ENCODE data around the gene GNG10. TPM values are rescaled to one million over a fixed set of nuclear protein-coding genes. Genes with fewer than 3 reads are reported as not detected.
"Not testable (repeated sequence)": the region's sequence is repeated elsewhere in the genome, so short reads cannot be mapped to it uniquely, and the experiment has no call there.

The GNG10 gene
- polyA plus RNA-seq (ENCODE audit: low read depth in 6 of 6): 10 to 100 TPM; 24.6 to 35.9 (median 28.8) TPM

DNA sequence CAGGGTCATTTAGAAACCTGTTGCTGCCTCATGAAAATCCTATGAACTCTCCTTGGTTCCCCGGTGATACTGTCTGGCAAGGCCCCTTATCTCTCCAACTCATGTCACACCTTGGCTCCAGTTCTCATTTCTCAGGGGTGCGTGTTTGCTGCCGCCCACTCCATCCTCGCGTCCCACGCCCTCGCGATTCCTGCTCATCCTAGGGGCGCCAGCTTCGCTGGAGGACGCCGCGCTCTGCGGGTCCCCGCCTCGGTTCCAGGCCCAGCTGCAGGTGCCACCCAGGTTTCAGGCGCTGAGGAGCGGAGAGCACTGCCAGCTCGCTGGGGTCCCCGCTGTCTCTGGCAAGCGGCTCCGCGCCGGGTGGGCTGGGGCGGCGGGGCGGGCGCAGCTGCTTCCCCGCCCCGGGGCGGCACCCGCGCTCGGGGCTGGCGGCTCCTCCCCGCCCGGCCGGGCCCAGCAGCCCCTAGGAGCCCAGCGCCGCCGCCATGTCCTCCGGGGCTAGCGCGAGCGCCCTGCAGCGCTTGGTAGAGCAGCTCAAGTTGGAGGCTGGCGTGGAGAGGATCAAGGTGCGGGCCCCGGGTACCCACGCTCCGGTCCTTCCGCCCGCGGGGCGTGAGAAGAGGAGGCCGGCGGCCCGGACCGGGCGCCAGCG is at the start of gene GNG10:
Gene GNG10, plus strand, starts transcription at position 456 of the 652 bp plus-strand sequence. Its CDS starts 30 bp downstream, at position 486.
- H3K36me3 Mint-ChIP-seq: no peaks in the 10 kb centered on the region
- no peaks in the 10 kb centered on the region for H3K9me3 Mint-ChIP-seq
- ATAC-seq (ENCODE audit: low read depth in 2 of 2) (peak; percentile 90), DNase-seq (peak; percentile 67)
- H3K4me1 Mint-ChIP-seq: peaks cover 23 to 33% (median 30%) of the 10 kb centered on the region in 3 donors
- H3K4me3 Mint-ChIP-seq: peak within 1 kb of the TSS; percentile 93 to 100 (median 98)
- H3K27me3 Mint-ChIP-seq: no peaks in the 10 kb centered on the region
- H3K27ac Mint-ChIP-seq: peak within 1 kb of the TSS; percentile 75 to 96 (median 86)

DNA sequence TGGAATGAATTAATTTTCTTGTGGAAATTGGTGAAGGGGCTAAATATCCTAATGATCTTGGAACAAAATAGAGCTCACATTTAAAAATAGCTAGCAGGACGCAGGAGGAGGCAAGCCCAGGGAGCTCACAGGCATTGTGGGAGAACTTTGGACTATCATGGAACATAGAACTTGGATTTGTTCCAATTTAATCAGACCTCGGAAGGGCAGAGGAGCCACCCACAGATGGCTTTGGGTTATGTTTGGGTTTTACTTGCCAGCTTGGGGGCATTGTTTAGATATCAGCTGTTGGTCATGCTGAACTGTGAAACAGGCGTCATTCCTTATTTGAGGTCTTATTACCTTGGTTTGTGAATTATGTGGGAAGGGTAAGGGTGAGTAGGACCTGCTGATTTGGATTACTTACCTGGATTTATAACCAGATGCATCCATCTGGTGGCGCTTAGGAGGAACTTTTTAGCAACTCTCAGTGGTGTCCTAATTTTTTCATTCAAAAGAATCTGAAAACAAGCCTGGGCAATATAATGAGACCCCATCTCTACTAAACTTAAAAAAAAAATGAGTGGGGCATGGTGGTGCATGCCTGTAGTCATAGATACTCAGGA is 47.9 kb upstream of the GNG10 start:
- H3K4me1 Mint-ChIP-seq: no peaks in the 10 kb centered on the region
- H3K27me3 Mint-ChIP-seq: peaks cover 36 to 71% (median 69%) of the 10 kb centered on the region in 3 donors
- no peaks in the 10 kb centered on the region for H3K36me3 Mint-ChIP-seq
- no peak for DNase-seq
- ATAC-seq (ENCODE audit: low read depth in 2 of 2): no peak
- H3K4me3 Mint-ChIP-seq: no peak overlapping the region
- no peak overlapping the region for H3K27ac Mint-ChIP-seq
- no peaks in the 10 kb centered on the region for H3K9me3 Mint-ChIP-seq

DNA sequence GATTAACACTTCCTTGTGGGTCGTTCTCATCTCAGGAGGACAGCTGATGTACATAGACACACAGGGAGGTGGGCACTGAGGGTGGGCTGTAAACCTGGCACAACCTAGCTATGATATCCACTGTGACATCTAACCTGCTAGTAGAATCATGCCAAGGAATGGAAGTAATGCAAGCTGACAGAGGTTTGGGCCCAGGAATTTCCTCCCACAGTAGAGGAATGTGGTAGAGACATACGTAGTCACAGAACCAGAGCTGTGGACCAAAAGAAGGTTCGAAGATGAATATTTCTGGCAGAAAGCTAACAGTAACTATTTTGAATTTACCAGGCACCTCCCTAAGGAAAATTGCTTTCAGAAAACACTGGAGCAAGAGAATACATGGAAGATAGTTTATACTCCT is 45.5 kb upstream of the GNG10 start:
- no peak overlapping the region for H3K27ac Mint-ChIP-seq
- peaks cover 28 to 50% (median 46%) of the 10 kb centered on the region in 3 donors for H3K27me3 Mint-ChIP-seq
- ATAC-seq (ENCODE audit: low read depth in 2 of 2): no peak
- H3K4me1 Mint-ChIP-seq: no peaks in the 10 kb centered on the region
- H3K9me3 Mint-ChIP-seq: no peaks in the 10 kb centered on the region
- H3K4me3 Mint-ChIP-seq: no peak overlapping the region
- no peak for DNase-seq
- H3K36me3 Mint-ChIP-seq: no peaks in the 10 kb centered on the region

DNA sequence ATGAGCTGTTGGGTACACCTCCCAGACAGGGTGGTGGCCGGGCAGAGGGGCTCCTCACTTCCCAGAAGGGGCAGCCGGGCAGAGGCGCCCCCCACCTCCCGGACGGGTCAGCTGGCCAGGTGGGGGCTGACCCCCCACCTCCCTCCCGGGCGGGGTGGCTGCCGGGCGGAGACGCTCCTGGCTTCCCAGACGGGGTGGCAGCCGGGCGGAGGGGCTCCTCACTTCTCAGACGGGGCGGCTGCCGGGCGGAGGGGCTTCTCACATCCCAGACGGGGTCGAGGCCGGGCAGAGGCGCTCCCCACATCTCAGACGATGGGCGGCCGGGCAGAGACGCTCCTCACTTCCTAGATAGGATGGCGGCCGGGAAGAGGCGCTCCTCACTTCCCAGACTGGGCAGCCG is 44.1 kb upstream of the GNG10 start:
- not testable (repeated sequence) for H3K4me3 Mint-ChIP-seq, H3K9me3 Mint-ChIP-seq, H3K36me3 Mint-ChIP-seq

DNA sequence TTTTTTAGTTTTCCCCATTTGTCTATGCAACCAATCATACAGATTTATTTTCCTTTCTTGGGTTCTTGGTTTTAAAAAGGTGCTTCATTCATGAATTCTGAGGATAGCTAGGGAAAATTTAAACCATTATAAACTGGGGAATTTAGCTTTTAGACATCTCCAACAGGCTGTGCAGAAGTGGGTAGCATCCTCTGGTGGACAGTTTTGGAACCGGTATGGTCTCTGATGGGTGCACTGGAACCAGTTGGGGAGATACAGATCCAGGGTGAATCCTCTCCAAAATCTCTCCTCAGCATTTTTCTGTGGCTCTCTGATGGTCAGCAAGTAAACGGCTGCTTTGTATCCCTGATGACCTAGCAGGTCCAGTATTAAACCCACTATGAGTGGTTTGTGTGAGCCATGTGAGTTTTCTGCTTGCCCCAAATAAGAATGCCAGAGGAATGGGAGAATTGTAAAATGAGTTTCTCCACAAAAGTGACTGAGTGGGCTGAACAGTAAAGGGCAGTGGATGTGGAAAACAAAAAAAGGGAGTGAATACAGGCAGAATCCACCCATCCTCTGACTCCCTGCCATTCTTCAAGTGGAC is 39.4 kb upstream of the GNG10 start:
- Mint-ChIP-seq H3K27me3 (peaks cover 12 to 21% (median 13%) of the 10 kb centered on the region in 3 donors), H3K4me1 (no peaks in the 10 kb centered on the region), H3K9me3 (no peaks in the 10 kb centered on the region), H3K4me3 (no peak overlapping the region), H3K36me3 (no peaks in the 10 kb centered on the region), H3K27ac (no peak overlapping the region)
- ATAC-seq (ENCODE audit: low read depth in 2 of 2) (peak; percentile 33 to 52), DNase-seq (no peak)

More for the DNA sequence above, 44.1 kb upstream of the GNG10 start:
- not testable (repeated sequence) for H3K4me1 Mint-ChIP-seq; ATAC-seq (ENCODE audit: low read depth in 2 of 2); H3K27ac Mint-ChIP-seq; DNase-seq
- peaks cover 37 to 43% (median 37%) of the 10 kb centered on the region in 3 donors for H3K27me3 Mint-ChIP-seq

DNA sequence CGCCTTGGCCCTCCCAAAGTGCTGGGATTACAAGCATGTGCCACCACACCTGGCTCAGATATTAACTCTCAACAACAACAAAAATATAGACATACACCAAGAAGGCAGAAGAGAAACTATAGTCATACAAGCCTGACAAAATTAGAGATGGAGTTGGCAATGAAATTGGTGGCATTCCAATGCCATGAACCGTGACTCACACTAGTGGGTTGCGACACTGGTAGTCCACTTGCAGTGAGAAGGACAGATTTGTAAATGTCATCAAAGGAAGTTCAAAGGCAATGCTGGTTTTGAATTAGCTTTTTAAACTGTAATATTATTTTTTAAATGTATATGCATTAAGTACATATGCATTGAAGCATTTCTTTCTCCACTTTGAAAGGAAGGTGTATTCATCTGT is 38.8 kb upstream of the GNG10 start:
- Mint-ChIP-seq H3K27me3 (peaks cover 12 to 21% (median 13%) of the 10 kb centered on the region in 3 donors), H3K36me3 (no peaks in the 10 kb centered on the region), H3K4me1 (no peaks in the 10 kb centered on the region), H3K4me3 (no peak overlapping the region), H3K27ac (no peak overlapping the region), H3K9me3 (no peaks in the 10 kb centered on the region)
- no peak for DNase-seq
- no peak for ATAC-seq (ENCODE audit: low read depth in 2 of 2)

DNA sequence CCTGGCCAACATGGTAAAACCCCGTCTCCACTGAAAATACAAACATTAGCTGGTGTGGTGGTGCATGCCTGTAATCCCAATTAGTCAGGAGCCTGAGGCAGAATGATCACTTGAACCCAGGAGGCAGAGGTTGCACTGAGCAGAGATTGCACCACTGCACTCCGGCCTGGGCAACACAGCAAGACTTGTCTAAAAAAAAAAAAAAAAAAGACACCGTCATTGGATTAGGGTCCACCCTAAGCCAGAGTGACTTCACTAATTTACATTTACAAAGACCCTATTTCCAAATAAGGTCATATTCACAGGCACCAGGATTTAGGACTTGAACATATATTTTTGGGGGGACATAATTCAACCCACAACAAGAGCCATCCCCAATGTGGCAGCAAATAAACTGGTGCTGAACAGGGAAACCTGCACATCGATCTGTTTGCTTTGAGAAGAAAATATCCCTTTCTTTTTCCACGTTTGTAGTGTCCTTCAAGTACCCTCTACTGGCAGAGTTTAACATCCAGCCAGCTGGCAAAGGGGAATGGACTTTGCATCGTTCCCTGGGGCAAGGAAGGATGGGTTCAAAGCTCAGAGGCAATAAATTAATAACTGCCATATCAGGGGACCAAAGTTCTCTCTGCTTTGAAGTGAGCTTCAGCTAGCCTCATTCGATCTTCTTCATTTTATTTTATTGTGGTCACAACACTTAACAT is 34.0 kb upstream of the GNG10 start:
- DNase-seq (no peak), ATAC-seq (ENCODE audit: low read depth in 2 of 2) (no peak)
- no peaks in the 10 kb centered on the region for H3K36me3 Mint-ChIP-seq
- peaks cover 5 to 7% (median 6%) of the 10 kb centered on the region in 3 donors for H3K27me3 Mint-ChIP-seq
- no peaks in the 10 kb centered on the region for H3K9me3 Mint-ChIP-seq
- H3K4me1 Mint-ChIP-seq: peaks cover 7 to 17% (median 17%) of the 10 kb centered on the region in 3 donors
- H3K4me3 Mint-ChIP-seq: no peak overlapping the region
- H3K27ac Mint-ChIP-seq: no peak overlapping the region

DNA sequence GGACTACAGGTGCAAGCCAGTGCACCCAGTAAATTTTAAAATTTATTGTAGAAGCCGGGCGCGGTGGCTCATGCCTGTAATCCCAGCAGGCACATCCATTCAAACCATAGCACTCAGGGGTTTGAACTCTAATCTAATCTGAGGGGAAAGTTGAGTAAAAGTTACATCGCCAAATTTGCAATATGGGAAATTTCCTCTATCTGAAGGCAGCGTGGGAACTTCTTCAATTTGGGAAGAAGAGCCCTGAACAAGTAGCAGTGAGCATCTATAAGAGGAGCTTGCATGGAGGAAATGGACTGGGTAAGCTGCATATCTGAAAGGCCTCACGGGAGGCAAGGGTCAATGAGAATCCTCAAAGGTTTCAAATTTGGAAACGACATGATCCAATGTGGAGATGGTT is 33.0 kb upstream of the GNG10 start:
- peaks cover 12 to 27% (median 27%) of the 10 kb centered on the region in 3 donors for H3K4me1 Mint-ChIP-seq
- ATAC-seq (ENCODE audit: low read depth in 2 of 2): no peak
- H3K9me3 Mint-ChIP-seq: no peaks in the 10 kb centered on the region
- no peak for DNase-seq
- no peaks in the 10 kb centered on the region for H3K36me3 Mint-ChIP-seq
- no peak overlapping the region for H3K27ac Mint-ChIP-seq
- peaks cover 0 to 6% (median 5%) of the 10 kb centered on the region in 3 donors for H3K27me3 Mint-ChIP-seq
- H3K4me3 Mint-ChIP-seq: peak overlapping the region in 1 of 8 donors; percentile 22

DNA sequence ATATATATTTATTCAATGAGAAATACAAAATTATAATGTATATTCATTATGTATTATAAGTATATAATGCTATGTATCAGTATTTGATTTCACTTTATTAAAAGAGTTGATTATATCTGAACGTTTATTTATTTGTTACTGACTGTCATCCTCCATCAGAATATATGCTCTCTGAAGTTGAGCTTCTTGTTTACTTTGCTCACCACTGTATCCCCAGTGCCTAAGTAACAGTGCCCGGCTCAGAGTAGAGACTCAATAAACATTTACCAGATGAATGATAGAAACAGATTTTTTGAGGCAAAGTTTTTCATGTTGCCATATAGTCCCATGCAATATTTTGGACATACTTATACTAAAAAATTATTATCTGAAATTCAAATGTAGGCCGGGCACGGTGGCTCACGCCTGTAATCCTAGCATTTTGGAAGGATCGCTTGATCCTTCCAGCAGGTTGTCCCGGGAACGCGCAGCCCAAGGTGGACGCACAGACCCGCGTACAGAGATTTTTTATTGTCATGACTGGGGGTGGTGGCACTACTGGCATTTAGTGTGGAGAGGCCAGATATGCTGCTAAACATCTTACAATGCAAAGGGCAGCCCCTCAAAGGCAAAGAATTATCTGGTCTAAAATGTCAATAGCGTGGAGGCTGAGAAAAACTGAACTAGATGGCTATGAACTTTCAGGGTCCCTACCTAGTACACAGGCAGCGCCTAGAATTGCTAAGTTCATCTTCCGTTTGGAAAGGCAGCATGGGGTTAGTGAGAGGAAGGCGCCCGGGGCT is 31.0 kb upstream of the GNG10 start:
- peaks cover 18 to 36% (median 34%) of the 10 kb centered on the region in 3 donors for H3K4me1 Mint-ChIP-seq
- H3K9me3 Mint-ChIP-seq: no peaks in the 10 kb centered on the region
- ATAC-seq (ENCODE audit: low read depth in 2 of 2) (peak; percentile 21 to 24), DNase-seq (no peak)
- H3K36me3 Mint-ChIP-seq: no peaks in the 10 kb centered on the region
- H3K27ac Mint-ChIP-seq: peak overlapping the region in 5 of 6 donors; percentile 74 to 97 (median 93)
- peak overlapping the region; percentile 95 to 100 (median 97) for H3K4me3 Mint-ChIP-seq
- H3K27me3 Mint-ChIP-seq: no peaks in the 10 kb centered on the region

DNA sequence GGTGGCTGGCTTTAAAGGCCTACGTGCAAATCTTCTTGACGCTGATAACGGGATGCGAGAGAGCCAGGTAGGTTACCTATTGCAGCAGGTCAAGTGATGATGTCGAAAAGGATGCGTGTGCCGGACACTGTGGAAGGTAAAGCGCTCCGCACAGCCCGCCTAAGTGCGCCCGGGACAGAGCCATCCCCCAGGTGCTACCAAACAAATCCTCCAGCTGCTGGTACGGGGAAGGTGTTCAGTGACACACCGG is 30.5 kb upstream of the GNG10 start:
- Mint-ChIP-seq H3K36me3 (no peaks in the 10 kb centered on the region), H3K4me3 (peak overlapping the region; percentile 95 to 100 (median 97)), H3K27me3 (no peaks in the 10 kb centered on the region), H3K4me1 (peaks cover 18 to 36% (median 34%) of the 10 kb centered on the region in 3 donors), H3K27ac (peak overlapping the region; percentile 84 to 97 (median 95)), H3K9me3 (no peaks in the 10 kb centered on the region)
- ATAC-seq (ENCODE audit: low read depth in 2 of 2): no peak
- DNase-seq: no peak

DNA sequence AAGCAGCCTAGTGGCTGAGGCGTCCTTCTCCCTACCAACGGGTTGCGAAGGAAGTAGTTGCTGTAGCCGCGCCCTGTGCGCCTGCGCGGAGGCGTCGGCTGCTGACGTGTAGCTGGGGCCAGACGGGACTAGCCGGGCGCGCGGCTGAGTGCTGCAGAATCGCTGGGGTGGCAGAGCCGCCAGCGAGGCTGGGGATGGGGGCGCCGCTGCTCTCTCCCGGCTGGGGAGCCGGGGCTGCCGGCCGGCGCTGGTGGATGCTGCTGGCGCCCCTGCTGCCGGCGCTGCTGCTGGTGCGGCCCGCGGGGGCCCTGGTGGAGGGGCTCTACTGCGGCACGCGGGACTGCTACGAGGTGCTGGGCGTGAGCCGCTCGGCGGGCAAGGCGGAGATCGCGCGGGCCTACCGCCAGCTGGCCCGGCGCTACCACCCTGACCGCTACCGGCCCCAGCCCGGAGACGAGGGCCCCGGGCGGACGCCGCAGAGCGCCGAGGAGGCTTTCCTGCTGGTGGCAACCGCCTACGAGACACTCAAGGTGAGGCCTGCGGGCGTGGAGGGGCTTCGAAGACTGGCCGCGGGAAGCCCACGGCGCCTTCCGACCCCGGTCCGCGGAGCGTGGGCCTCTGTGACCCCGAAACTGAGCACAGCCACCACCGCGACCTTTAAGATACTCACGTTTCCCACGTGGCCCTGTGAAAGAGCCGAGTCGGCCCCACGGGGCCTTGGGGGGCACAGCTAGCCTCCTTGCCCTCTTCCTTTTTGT is 30.0 kb upstream of the GNG10 start, which contains the start of gene DNAJC25:
Gene DNAJC25, plus strand, starts transcription at position 121 of the 758 bp plus-strand sequence. Its CDS starts 74 bp downstream, at position 195.
- ATAC-seq (ENCODE audit: low read depth in 2 of 2): peak; percentile 96 to 97
- H3K27me3 Mint-ChIP-seq: no peaks in the 10 kb centered on the region
- no peaks in the 10 kb centered on the region for H3K9me3 Mint-ChIP-seq
- H3K4me1 Mint-ChIP-seq: peaks cover 18 to 36% (median 34%) of the 10 kb centered on the region in 3 donors
- peak; percentile 98 for DNase-seq
- H3K4me3 Mint-ChIP-seq: peak within 1 kb of the TSS; percentile 95 to 100 (median 97)
- no peaks in the 10 kb centered on the region for H3K36me3 Mint-ChIP-seq
- H3K27ac Mint-ChIP-seq: peak within 1 kb of the TSS; percentile 92 to 97 (median 95)

DNA sequence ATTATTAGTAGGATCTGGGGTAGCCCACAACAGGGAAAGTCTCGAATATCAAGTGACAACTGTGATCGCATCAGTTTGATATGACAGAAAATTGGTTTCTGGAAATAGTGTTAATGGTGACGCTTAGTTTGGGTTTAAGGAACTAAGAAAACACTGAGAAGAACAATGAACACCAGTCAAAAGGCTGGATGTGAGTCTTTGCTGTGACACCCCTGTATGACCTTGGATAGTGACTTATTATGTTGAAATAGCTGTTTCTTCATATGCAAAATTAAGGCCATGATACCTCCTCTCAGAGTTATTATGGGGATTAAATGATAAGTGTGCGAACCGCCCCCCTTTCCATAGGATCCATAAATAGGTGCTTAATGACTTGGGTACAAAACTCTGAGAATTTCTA is 29.3 kb upstream of the GNG10 start:
- Mint-ChIP-seq H3K27me3 (no peaks in the 10 kb centered on the region), H3K9me3 (no peaks in the 10 kb centered on the region), H3K4me1 (peaks cover 18 to 36% (median 34%) of the 10 kb centered on the region in 3 donors), H3K4me3 (peak overlapping the region; percentile 83 to 100 (median 92)), H3K36me3 (no peaks in the 10 kb centered on the region), H3K27ac (peak overlapping the region; percentile 41 to 95 (median 93))
- DNase-seq: no peak
- no peak for ATAC-seq (ENCODE audit: low read depth in 2 of 2)
